DND-41 (cell line): ENCODE results near the gene TRIM2.
A peak's percentile ranks its signal among the peaks of the same experiment; 100 is the strongest.

Experiments
- ATAC-seq: fragments of 200-7000 bp; cut with Tn5 transposase; 3 replicates; pipeline ENCODE4 v1.9.1; 2021; ENCODE audit warnings: low read depth; ENCODE audit not compliant: insufficient read depth
- DNase-seq: peaks from one replicate; pipeline ENCODE4 v3.0.0-alpha.2; 2020
- H2AFZ ChIP-seq: 2 replicates; pipeline ENCODE4 v1.6.0; 2012; ENCODE audit warnings: low read depth, low read length
- H3K27ac ChIP-seq: 2 replicates; pipeline ENCODE4 v1.5.1; 2012; ENCODE audit warnings: low read length, inconsistent platforms
- H3K27me3 ChIP-seq: fragments of 200-600 bp; sonication (generic); 2 replicates; pipeline ENCODE4 v1.6.0; 2012; ENCODE audit warnings: low read length, mild to moderate bottlenecking, inconsistent platforms; ENCODE audit not compliant: insufficient read depth, poor library complexity
- H3K36me3 ChIP-seq: 2 replicates; pipeline ENCODE4 v1.5.1; 2012; ENCODE audit warnings: low read length, inconsistent platforms; ENCODE audit not compliant: insufficient read depth
- H3K4me1 ChIP-seq: 2 replicates; pipeline ENCODE4 v1.5.1; 2012; ENCODE audit warnings: mild to moderate bottlenecking, low read length; ENCODE audit not compliant: insufficient read depth
- H3K4me2 ChIP-seq: 2 replicates; pipeline ENCODE4 v1.6.0; 2012; ENCODE audit warnings: mild to moderate bottlenecking, moderate library complexity, low read length, inconsistent platforms; ENCODE audit not compliant: insufficient read depth
- H3K4me3 ChIP-seq, 2 experiments: fragments of 200-600 bp in 1 of 2; shearing (Covaris generic) in 1 of 2; 2 replicates each; pipeline ENCODE4 v1.5.1; 2012 to 2016; ENCODE audit warnings: inconsistent platforms in 2 of 2, low read length in 2 of 2, mild to moderate bottlenecking in 2 of 2, low read depth in 1 of 2, moderate library complexity in 1 of 2
- H3K79me2 ChIP-seq: 2 replicates; pipeline ENCODE4 v1.6.0; 2012; ENCODE audit warnings: low read length, inconsistent platforms; ENCODE audit not compliant: insufficient read depth
- H3K9ac ChIP-seq: 2 replicates; pipeline ENCODE4 v1.6.0; 2012; ENCODE audit warnings: low read depth, mild to moderate bottlenecking, inconsistent platforms, low read length, moderate library complexity
- H3K9me3 ChIP-seq: 2 replicates; pipeline ENCODE4 v1.5.1; 2012; ENCODE audit warnings: low read length, moderate library complexity, mild to moderate bottlenecking, inconsistent platforms; ENCODE audit not compliant: insufficient read depth, severe bottlenecking
- H4K20me1 ChIP-seq: 2 replicates; pipeline ENCODE4 v1.6.0; 2012; ENCODE audit warnings: low read length; ENCODE audit not compliant: insufficient read depth
- EZH2 ChIP-seq: IDR thresholded peaks from 3 replicates; pipeline ENCODE4 v1.6.1; 2012; ENCODE audit warnings: borderline replicate concordance, low read depth, mild to moderate bottlenecking, moderate library complexity, low read length, inconsistent platforms; ENCODE audit not compliant: severe bottlenecking
- TF ChIP-seq, protein P1 (sequence below): IDR thresholded peaks from 2 replicates; pipeline ENCODE4 v1.5.1; 2012; ENCODE audit warnings: borderline replicate concordance, low read length, moderate library complexity, mild to moderate bottlenecking; ENCODE audit not compliant: poor library complexity, severe bottlenecking; ENCODE audit errors: extremely low read depth

TRIM2 gene

DNA sequence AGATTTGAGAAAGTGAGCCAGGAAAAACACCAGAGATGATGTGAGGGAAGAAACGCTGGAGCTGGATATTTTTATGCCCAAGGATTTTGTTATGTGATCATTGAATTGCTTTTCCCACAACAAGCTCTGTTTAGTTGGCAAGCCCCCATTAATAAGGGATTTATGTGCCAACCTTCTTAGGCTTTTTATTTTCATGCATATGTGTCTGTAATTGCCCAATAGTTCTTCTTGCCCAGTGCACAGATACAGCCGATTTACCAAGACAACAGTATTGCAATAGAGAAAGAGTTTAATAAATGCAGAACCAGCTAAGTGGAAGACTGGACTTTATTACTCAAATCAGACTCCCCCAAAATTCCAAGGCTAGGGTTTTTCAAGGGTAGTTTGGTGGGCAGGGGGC, 57.7 kb downstream of the TRIM2 start:
- TF ChIP-seq EZH2, result no peak
- TF ChIP-seq, protein P1, sequence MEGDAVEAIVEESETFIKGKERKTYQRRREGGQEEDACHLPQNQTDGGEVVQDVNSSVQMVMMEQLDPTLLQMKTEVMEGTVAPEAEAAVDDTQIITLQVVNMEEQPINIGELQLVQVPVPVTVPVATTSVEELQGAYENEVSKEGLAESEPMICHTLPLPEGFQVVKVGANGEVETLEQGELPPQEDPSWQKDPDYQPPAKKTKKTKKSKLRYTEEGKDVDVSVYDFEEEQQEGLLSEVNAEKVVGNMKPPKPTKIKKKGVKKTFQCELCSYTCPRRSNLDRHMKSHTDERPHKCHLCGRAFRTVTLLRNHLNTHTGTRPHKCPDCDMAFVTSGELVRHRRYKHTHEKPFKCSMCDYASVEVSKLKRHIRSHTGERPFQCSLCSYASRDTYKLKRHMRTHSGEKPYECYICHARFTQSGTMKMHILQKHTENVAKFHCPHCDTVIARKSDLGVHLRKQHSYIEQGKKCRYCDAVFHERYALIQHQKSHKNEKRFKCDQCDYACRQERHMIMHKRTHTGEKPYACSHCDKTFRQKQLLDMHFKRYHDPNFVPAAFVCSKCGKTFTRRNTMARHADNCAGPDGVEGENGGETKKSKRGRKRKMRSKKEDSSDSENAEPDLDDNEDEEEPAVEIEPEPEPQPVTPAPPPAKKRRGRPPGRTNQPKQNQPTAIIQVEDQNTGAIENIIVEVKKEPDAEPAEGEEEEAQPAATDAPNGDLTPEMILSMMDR, result no peak
- H3K36me3 ChIP-seq, result no peaks in the 10 kb centered on the region
- no peak overlapping the region for H2AFZ ChIP-seq
- H3K79me2 ChIP-seq, result no peaks in the 10 kb centered on the region
- no peak for ATAC-seq
- H3K4me3 ChIP-seq, result no peak overlapping the region
- H4K20me1 ChIP-seq, result no peaks in the 10 kb centered on the region
- H3K4me2 ChIP-seq, result no peak overlapping the region
- no peak for DNase-seq
- no peak overlapping the region for H3K27ac ChIP-seq
- peaks cover 7% of the 10 kb centered on the region for H3K9me3 ChIP-seq
- no peaks in the 10 kb centered on the region for H3K4me1 ChIP-seq
- no peak overlapping the region for H3K9ac ChIP-seq
- H3K27me3 ChIP-seq, result no peaks in the 10 kb centered on the region

DNA sequence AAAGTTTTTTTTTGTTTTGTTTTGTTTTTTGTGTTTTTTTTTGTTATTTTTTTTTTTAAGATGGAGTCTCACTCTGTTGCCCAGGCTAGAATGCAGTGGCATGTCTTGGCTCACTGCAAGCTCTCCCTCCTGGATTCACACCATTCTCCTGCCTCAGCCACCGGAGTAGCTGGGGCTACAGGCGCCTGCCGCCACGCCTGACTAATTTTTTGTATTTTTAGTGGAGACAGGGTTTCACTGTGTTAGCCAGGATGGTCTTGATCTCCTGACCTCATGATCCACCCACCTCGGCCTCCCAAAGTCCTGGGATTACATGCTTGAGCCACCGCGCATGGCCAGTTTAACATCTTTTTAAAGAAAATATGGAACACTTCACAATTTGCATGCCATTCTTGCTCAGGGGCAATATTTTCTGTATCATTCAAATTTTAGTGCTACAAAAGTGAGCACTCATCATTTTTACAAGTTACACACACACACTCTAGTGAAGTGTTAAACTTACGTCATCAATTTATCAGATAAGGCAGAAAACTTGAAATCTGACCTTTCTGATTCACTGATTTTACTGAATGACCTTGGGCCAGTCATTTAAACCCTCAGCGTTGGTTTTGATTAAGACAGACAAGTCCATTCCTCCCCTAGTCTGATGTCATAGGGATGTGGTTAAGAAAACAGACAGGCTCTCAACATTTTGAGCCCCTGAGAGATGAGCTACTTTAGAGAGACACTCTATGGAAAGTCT, 61.2 kb downstream of the TRIM2 start:
- no peaks in the 10 kb centered on the region for H3K27me3 ChIP-seq
- H3K4me3 ChIP-seq, result no peak overlapping the region
- peaks cover 7% of the 10 kb centered on the region; the same call in 1 of the 2 replicates for H3K4me1 ChIP-seq
- H2AFZ ChIP-seq, result no peak overlapping the region
- peaks cover 7% of the 10 kb centered on the region for H3K9me3 ChIP-seq
- H3K9ac ChIP-seq, result no peak overlapping the region
- no peak overlapping the region for H3K4me2 ChIP-seq
- no peak overlapping the region for H3K27ac ChIP-seq
- H4K20me1 ChIP-seq, result no peaks in the 10 kb centered on the region
- ATAC-seq (peak; percentile 35; the same call in 1 of the 3 replicates), DNase-seq (no peak)
- no peaks in the 10 kb centered on the region for H3K36me3 ChIP-seq
- TF ChIP-seq, protein P1, result no peak
- TF ChIP-seq EZH2, result no peak
- no peaks in the 10 kb centered on the region for H3K79me2 ChIP-seq

DNA sequence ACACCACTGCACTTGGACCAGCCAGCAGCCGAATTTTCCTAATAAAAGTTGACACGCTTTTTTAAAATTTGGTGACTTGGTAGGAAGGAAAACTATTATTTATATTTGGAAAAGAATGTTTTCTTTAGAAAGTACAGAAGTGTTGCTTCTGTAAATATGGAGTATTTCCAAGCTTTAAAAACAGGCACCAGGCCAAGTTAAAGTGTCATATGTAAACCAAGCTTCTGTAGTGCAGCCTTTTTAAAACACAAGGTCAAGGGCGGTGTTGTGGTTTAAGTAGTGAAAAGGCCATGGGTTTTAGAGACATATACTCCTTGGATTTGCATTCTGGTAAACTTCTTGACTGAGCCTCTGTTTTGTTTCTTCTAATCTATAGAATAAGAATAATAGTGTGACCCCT, 62.7 kb downstream of the TRIM2 start:
- ATAC-seq, result no peak
- H2AFZ ChIP-seq, result no peak overlapping the region
- no peak overlapping the region for H3K27ac ChIP-seq
- H3K4me2 ChIP-seq, result no peak overlapping the region
- no peak overlapping the region for H3K9ac ChIP-seq
- no peaks in the 10 kb centered on the region for H3K27me3 ChIP-seq
- TF ChIP-seq, protein P1, result no peak
- no peak for TF ChIP-seq EZH2
- no peak overlapping the region for H3K4me3 ChIP-seq
- no peaks in the 10 kb centered on the region for H4K20me1 ChIP-seq
- H3K36me3 ChIP-seq, result no peaks in the 10 kb centered on the region
- no peak for DNase-seq
- peaks cover 3% of the 10 kb centered on the region for H3K9me3 ChIP-seq
- H3K79me2 ChIP-seq, result no peaks in the 10 kb centered on the region
- peaks cover 7% of the 10 kb centered on the region; the same call in 1 of the 2 replicates for H3K4me1 ChIP-seq

DNA sequence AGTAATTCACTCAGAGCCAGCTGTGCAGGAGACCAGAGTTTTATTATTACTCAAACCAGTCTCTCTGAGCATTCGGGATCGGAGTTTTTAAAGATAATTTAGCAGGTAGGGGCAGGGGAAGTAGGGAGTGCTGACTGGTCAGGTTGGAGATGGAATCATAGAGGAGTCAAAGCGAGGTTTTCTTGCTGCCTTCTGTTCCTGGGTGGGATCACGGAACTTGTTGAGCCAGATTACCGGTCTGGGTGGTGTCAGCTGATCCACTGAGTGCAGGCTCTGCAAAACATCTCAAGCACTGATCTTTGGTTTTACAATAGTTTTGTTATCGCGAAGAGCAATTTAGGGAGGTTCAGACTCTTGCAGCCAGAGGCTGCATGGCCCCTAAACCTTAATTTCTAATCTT, 63.6 kb downstream of the TRIM2 start:
- H2AFZ ChIP-seq, result no peak overlapping the region
- no peak overlapping the region for H3K27ac ChIP-seq
- no peak overlapping the region for H3K9ac ChIP-seq
- H4K20me1 ChIP-seq, result no peaks in the 10 kb centered on the region
- no peak overlapping the region for H3K4me3 ChIP-seq
- TF ChIP-seq, protein P1, result no peak
- TF ChIP-seq EZH2, result no peak
- no peak overlapping the region for H3K4me2 ChIP-seq
- H3K4me1 ChIP-seq, result peaks cover 7% of the 10 kb centered on the region; the same call in 1 of the 2 replicates
- H3K79me2 ChIP-seq, result no peaks in the 10 kb centered on the region
- DNase-seq (no peak), ATAC-seq (no peak)
- H3K27me3 ChIP-seq, result no peaks in the 10 kb centered on the region
- H3K36me3 ChIP-seq, result no peaks in the 10 kb centered on the region
- no peaks in the 10 kb centered on the region for H3K9me3 ChIP-seq
